Cerebellar cortex (tissue), 1 donor: ENCODE results near the gene PLD6.
A peak's percentile ranks its signal among the peaks of the same experiment; 100 is the strongest.
"Not testable (repeated sequence)": the region's sequence is repeated elsewhere in the genome, so short reads cannot be mapped to it uniquely, and the experiment has no call there.

Source experiments
- DNase-seq: peaks from one replicate; pipeline ENCODE4 v3.0.0-alpha.2; 2015; ENCODE audit warnings: low spot score

Gene PLD6

DNA sequence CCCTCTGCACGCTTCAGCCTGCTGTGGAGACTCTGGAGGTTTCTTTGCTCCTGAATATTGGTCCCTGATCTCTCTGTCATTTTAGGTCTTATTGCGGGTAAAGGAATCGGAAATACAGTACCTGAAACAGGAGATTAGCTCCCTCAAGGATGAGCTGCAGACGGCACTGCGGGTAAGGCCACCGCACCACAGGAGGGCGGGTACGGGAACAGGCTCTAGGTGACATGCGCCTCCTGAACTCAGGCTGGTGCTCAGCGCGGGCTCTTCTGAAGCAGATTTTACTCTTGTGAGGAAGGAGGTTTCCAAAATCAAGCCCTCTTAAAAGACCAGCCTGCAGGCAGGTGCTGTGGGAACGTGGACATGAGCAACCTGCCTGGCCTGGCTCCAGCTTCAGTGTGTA is 29.8 kb downstream of the PLD6 start:
- no peak for DNase-seq

DNA sequence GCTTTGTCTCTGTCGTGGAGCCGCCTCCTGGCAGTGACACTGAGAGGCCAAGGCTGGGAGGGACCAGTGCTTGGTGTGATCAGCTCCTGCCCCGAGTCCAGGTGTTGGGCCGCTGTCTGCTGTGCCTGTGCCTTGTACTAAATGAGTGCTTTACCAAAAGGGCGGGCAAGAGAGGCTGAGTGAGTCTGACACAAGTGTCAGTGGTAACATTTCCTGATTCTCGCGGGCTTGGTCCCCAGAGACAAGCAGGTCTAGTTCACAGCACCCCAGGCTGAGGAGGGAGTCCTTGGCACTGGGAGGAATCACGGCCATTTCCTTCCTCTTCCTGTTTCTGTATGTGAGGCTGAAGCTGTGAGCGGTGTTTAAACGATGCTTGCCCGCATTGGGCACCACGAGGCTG is 30.2 kb downstream of the PLD6 start:
- DNase-seq: no peak

- no peak for DNase-seq
These were observed 30.8 kb downstream of the PLD6 start for GRCh38 chr17:17175340-17175739.

- no peak for DNase-seq
These were observed 32.2 kb downstream of the PLD6 start for GRCh38 chr17:17173921-17174320.

GRCh38 chr17:17172990-17173389 is 33.1 kb downstream of the PLD6 start:
- no peak for DNase-seq

DNA sequence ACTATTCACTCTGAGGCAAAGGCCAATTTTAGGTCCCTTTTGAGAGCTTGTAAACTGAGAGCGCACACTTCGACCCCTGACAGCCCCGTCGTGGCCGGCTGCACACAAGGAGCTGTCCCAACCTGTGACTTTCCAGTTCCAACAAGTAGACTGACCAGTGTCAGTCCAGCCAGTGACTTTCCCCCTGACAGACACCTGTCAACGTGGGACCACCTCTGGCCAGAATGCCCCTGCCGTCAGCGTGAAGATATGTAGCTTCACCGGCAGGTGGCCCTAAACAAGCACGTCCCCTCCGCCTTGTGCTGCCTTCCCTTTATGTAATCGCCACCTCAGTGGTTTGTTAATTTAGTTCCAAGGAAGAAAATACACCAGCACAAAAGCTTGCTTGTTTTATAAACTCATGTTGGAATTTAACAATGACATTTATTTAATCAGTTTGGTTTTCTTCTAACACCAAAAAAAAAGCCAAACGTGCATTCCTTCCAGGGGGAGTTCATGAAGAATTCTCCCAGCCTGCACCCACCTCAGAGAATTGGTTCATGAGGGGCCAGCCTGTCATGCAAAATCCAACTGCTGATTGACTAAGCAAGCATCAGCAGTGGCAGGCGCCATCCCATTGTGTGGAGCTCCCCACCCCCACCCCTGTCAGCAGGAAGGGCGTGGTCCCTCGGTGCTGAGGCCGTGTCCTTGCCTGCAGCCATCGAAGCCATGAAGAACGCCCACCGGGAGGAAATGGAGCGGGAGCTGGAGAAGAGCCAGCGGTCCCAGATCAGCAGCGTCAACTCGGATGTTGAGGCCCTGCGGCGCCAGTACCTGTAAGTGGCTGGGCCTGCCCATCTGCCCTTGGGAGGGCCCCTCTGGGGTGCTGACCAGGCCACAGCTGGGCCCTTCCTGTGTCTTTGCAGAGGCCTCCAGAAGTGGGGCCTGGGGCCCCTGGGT is 33.9 kb downstream of the PLD6 start:
- no peak for DNase-seq

DNA sequence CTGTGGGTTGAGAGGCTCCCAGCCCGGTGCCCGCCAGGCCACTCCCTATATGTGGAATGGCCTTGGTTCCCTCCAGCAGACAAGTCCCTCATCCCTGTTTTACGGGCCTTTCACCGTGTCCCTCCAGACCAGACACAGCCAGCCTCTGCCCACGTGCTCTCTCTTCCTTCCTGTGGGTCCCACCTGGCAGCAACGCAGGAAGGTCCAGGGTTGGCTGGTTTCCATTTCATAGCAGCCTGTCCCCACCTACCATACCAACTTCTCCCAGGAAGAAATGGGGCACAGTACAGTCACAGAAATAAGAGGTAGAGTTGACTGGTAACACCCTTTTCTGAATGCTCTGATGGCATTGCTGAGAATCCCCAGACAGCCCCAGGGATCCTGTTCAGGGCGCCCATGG is 34.9 kb downstream of the PLD6 start:
- DNase-seq: no peak

DNA sequence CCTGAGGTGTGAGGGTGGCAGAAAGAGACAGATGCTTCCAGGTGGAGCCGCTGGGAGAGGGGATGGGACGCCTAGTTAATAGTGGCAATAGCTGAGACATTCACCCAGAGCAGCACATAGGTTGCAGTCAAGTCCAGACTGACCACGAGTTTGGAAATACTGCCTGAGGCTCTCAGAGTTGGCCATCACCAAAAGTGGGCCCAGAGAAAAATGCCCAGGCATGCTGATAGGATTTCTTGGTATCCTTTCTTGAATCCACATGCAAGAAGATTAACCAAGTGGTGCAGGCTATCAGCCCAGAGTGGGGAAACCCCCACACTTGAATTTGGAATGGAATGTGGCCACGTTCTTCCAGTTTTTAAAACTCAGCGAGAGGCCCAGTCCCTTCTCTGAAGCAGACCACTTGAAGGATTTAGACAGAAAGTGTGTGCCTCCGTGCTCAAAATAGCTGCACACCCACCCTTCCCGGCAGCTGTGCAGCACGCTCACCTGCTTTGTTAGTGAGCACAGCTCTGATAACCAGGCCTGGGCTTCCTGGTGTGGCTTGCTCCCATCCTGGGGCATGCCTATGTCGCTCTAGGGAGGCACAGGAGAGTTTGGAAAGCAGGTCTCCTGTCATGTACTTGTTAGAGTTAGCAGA is 35.7 kb downstream of the PLD6 start:
- DNase-seq: no peak

DNA sequence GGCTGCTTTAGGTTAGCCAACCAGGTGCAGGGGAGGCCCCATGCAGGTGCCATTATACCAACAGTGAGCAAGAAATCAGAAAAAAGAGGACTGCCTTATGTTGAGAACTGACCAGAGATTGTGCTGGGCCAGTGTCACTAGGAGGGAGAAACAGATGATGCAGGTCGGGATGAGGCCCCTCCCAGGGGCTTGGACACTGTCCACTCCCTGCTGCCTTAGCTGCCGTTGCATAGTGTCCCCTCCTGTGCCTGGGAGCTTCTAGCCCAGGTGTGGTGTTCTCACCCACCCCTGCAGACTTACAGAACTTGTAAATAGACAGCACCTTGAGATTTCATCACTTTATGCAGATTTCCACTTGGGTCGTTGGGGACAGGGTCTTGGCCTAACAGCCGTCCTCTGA is 36.7 kb downstream of the PLD6 start:
- no peak for DNase-seq

- no peak for DNase-seq
These were observed 37.7 kb downstream of the PLD6 start for GRCh38 chr17:17168401-17168800.

DNA sequence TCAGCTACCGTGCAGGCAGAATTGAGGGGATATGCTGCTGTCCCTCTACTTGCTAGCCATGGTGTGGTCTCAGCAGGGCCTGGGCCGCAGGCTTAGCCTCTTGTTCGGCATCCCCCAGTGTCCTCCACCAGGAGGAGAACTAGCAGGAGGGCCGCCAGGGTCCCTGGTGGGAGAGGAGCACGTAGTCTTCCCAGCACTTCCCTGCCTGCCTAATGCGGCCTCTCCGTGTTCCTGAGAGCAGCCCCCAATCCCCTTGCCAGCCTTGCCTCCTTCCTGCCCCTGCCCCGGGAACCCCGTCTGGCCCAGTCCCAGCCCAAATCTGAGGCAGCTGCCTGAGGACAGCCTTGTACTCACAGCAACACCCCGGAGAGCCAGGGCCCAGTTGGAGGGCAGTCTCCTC is 38.1 kb downstream of the PLD6 start:
- DNase-seq: no peak

- DNase-seq: no peak
These were observed 38.8 kb downstream of the PLD6 start for GRCh38 chr17:17167356-17167755.

DNA sequence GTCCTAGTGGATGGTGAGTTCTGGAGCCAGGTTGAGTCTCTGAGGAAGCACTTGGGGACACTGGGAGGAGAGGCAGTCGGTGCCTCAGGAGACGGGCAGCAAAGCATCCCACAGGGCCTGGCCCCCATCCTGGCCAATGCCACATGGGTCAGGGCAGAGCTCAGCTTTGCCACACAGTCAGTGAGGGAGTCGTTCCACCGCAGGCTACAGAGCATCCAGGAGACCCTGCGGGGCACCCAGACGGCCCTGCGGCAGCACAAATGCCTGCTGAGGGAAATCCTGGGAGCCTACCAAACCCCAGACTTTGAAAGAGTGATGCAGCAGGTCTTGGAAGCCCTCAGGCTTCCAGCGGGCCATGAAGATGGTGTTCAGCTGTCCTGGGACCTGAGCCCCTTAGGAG is 39.7 kb downstream of the PLD6 start:
- DNase-seq: no peak

GRCh38 chr17:17165666-17166308 is 40.3 kb downstream of the PLD6 start:
- no peak for DNase-seq

GRCh38 chr17:17164676-17165075 is 41.5 kb downstream of the PLD6 start:
- DNase-seq: no peak

DNA sequence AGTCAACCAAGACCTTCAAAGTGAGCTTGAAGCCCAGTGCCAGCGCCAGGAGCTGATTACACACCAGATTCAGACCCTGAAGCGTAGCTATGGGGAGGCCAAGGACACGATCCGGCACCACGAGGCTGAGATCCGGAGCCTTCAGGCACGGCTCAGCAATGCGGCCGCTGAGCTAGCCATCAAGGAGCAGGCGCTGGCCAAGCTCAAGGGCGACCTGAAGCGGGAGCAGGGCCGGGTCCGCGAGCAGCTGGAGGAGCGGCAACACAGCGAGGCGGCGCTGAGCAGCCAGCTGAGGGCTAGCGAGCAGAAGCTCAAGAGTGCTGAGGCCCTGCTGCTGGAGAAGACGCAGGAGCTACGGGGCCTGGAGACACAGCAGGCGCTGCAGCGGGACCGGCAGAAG is 42.0 kb downstream of the PLD6 start:
- no peak for DNase-seq

DNA sequence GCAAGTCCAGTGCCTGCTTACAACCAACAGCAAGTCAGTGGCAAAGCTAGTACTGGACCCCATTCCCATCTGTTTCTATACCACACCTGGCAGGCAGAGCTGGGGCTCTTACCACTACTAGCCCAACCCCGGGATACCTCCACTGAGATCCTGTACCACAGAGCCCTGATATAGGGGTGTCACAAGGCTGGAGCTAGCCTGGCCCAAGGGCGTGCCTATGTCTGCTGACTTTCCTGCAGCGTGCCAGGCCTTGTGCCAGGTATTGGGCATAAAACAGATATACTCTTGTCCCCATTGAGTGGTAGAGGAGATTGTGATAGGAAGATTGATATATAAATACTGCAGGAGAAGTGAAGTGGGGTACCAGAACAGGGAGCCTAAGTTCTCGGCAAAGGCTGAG is 44.4 kb downstream of the PLD6 start:
- DNase-seq: no peak

DNA sequence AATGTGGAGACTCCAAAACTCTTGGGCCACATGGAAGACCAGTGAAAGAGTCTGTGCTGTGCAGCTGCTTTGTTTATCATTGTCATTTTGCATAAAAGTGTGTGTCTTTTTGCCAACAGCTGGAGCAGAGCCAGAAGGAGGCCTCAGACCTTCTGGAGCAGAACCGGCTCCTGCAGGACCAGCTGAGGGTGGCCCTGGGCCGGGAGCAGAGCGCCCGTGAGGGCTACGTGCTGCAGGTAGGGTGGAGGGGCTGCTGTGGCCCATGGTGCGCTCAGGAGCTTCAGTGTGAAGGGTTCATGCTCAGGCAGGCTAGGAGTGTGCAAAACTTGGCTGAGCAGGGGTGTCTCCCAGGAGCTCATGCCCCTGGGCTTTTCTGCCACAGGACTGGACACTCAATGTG is 45.0 kb downstream of the PLD6 start:
- no peak for DNase-seq

DNA sequence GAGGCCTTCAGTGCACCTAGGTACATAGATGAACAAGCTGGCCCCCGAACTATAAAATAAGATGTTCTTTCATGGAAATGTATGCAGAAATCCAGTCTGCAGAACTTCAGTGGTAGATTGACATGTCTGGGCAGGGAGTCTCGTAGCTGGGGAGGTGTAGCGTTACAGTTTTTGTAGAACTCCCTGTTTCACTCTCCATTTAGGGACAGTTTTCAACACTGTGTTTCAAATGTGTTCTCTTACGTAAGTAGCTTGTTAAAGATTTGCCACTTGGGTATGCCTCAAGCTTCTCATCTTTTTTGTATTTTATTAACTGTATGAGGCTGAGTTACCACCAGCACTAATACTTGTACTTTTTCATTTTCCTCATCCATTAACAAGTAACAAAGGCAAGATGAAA is 46.6 kb downstream of the PLD6 start:
- no peak for DNase-seq

- not testable (repeated sequence) for DNase-seq
These were observed 47.6 kb downstream of the PLD6 start for GRCh38 chr17:17158506-17158905.

DNA sequence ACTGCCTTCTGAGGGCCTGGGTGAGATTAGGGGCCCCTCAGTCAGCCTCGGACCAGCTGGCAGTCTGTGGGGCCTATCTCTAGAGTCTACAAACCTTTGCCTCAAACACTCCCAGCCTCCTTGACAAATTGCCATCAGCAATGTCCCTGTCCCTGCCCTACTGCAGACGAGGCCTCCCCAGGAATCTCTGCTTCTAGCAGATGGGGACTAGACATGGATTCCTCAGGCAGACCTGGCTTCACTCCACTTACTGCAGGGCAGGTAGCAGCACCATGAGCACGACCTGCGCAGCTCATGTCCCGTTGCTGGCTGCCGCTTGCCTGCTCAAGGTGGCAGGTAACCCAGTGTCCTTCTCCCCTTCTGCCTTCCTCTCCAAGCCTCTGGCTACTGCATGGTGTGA is 49.1 kb downstream of the PLD6 start:
- peak; percentile 78 for DNase-seq

GRCh38 chr17:17156511-17156910 is 49.6 kb downstream of the PLD6 start:
- DNase-seq: no peak

- DNase-seq: no peak
These were observed 50.0 kb downstream of the PLD6 start for GRCh38 chr17:17156107-17156506.
